HG02610 (cell line): ENCODE data around the gene EGLN2.
"Not testable (repeated sequence)": the region's sequence is repeated elsewhere in the genome, so short reads cannot be mapped to it uniquely, and the experiment has no call there.

Source experiments
- ATAC-seq: cut with Tn5 transposase; IDR thresholded peaks from one replicate; pipeline ENCODE4 v1.9.1; 2021; ENCODE audit warnings: mild to moderate bottlenecking, moderate library complexity; ENCODE audit not compliant: unreplicated experiment

The EGLN2 gene

GRCh38 chr19:40815223-40815622, 16.2 kb downstream of the EGLN2 start:
- no peak for ATAC-seq

GRCh38 chr19:40818480-40819399, 19.7 kb downstream of the EGLN2 start:
- ATAC-seq, result peak; percentile 44

GRCh38 chr19:40819479-40820234, 20.7 kb downstream of the EGLN2 start:
- not testable (repeated sequence) for ATAC-seq

GRCh38 chr19:40822161-40822560, 23.2 kb downstream of the EGLN2 start:
- ATAC-seq, result no peak

GRCh38 chr19:40822704-40823553, 23.9 kb downstream of the EGLN2 start:
- ATAC-seq, result not testable (repeated sequence)

GRCh38 chr19:40824916-40825315, 25.9 kb downstream of the EGLN2 start:
- not testable (repeated sequence) for ATAC-seq

- ATAC-seq, result not testable (repeated sequence)
These were observed 26.6 kb downstream of the EGLN2 start for GRCh38 chr19:40825460-40826095.

- ATAC-seq, result not testable (repeated sequence)
These were observed 27.3 kb downstream of the EGLN2 start for GRCh38 chr19:40826312-40826698.

- ATAC-seq, result not testable (repeated sequence)
These were observed 27.9 kb downstream of the EGLN2 start for GRCh38 chr19:40826699-40827385.

GRCh38 chr19:40827386-40828247, 28.6 kb downstream of the EGLN2 start:
- no peak for ATAC-seq

GRCh38 chr19:40829205-40829604, 30.2 kb downstream of the EGLN2 start:
- ATAC-seq, result no peak

GRCh38 chr19:40830741-40831140, 31.8 kb downstream of the EGLN2 start:
- not testable (repeated sequence) for ATAC-seq

GRCh38 chr19:40831502-40832430, 32.8 kb downstream of the EGLN2 start:
- ATAC-seq, result no peak

- not testable (repeated sequence) for ATAC-seq
These were observed 33.4 kb downstream of the EGLN2 start for GRCh38 chr19:40832431-40832790.

GRCh38 chr19:40833728-40834533, 34.9 kb downstream of the EGLN2 start:
- ATAC-seq, result not testable (repeated sequence)

- no peak for ATAC-seq
These were observed 37.9 kb downstream of the EGLN2 start for GRCh38 chr19:40836754-40837429.
